SH-SY5Y (cell line): ENCODE measurements around the gene RMND1.

Source experiments
- GATA2 ChIP-seq: IDR thresholded peaks from 2 replicates; pipeline ENCODE4 v1.6.1; 2011; ENCODE audit warnings: mild to moderate bottlenecking, low read depth, low read length
- GATA3 ChIP-seq: IDR thresholded peaks from 2 replicates; pipeline ENCODE4 v1.6.1; 2011; ENCODE audit warnings: low read depth, mild to moderate bottlenecking, low read length, moderate library complexity

DNA sequence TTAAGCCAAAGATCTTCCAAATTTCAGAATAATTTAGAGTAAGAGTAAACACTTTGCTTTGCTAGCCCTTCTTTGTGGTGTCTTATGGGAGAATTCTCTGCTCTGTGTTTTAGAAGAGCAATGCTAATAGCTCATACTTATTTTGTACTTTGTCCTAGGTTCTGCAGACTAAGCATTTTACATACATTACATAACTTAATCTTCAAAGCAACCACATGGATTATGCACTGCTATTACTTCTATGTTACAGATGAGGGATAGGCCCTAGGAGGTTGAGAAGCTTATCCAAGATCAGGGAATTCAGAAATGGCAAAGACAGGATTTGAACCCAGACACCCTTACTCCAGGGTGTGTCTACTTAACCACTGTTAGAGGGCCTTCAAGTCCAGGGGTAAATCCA lies 32.1 kb upstream of the RMND1 start:
- TF ChIP-seq GATA3 (no peak), GATA2 (no peak)
